Measurements from ENCODE around the gene NRDE2. TPM values are rescaled to one million over a fixed set of nuclear protein-coding genes. Genes with fewer than 3 reads are reported as not detected.

NRDE2 gene
- 20.2 and 22.9 TPM in 2 replicates for total RNA-seq

GRCh38 chr14:90331497-90332270 is at the start of gene NRDE2:
Gene NRDE2, minus strand, starts transcription at chr14:90331941. Its CDS starts 37 bp downstream, at chr14:90331904.
- intact Hi-C loops (cut with micrococcal nuclease), result loop anchor here (1.0 to 2.0 kb wide), 8 partner anchors 31 to 1085 kb away; partner anchors contain the start of genes EFCAB11 and PSMC1

GRCh38 chr14:90381011-90381786 is 49.5 kb upstream of the NRDE2 start:
- intact Hi-C loops (cut with micrococcal nuclease), result loop anchor here (5.0 kb wide), 4 partner anchors 681 to 1741 kb away; partner anchors contain the start of genes CCDC88C, CPSF2, FOXN3 and NDUFB1

- intact Hi-C loops (cut with micrococcal nuclease), result no loop called here
Measured at GRCh38 chr14:90379106-90379505, 47.4 kb upstream of the NRDE2 start.

GRCh38 chr14:90378249-90378648 is 46.5 kb upstream of the NRDE2 start:
- intact Hi-C loops (cut with micrococcal nuclease), result no loop called here

GRCh38 chr14:90375934-90376333 is 44.2 kb upstream of the NRDE2 start:
- intact Hi-C loops (cut with micrococcal nuclease), result no loop called here

GRCh38 chr14:90374813-90375212 is 43.1 kb upstream of the NRDE2 start:
- intact Hi-C loops (cut with micrococcal nuclease), result no loop called here

GRCh38 chr14:90373887-90374286 is 42.1 kb upstream of the NRDE2 start:
- intact Hi-C loops (cut with micrococcal nuclease), result no loop called here

GRCh38 chr14:90368946-90369721 is 37.4 kb upstream of the NRDE2 start:
- intact Hi-C loops (cut with micrococcal nuclease), result loop anchor here (1.0 kb wide), 2 partner anchors 150 to 328 kb away; no protein-coding TSS in a partner anchor

GRCh38 chr14:90362558-90362896 is 30.8 kb upstream of the NRDE2 start:
- intact Hi-C loops (cut with micrococcal nuclease), result no loop called here

- intact Hi-C loops (cut with micrococcal nuclease), result no loop called here
Measured at GRCh38 chr14:90361865-90362557, 30.3 kb upstream of the NRDE2 start.

- intact Hi-C loops (cut with micrococcal nuclease), result no loop called here
Measured at GRCh38 chr14:90358359-90358758, 26.6 kb upstream of the NRDE2 start.

- intact Hi-C loops (cut with micrococcal nuclease), result no loop called here
Measured at GRCh38 chr14:90356925-90357324, 25.2 kb upstream of the NRDE2 start.

GRCh38 chr14:90355540-90356518 is 24.1 kb upstream of the NRDE2 start:
- intact Hi-C loops (cut with micrococcal nuclease), result no loop called here

- intact Hi-C loops (cut with micrococcal nuclease), result no loop called here
Measured at GRCh38 chr14:90354551-90355298, 23.0 kb upstream of the NRDE2 start.

- intact Hi-C loops (cut with micrococcal nuclease), result no loop called here
Measured at GRCh38 chr14:90349739-90350138, 18.0 kb upstream of the NRDE2 start.

- intact Hi-C loops (cut with micrococcal nuclease), result no loop called here
Measured at GRCh38 chr14:90348270-90348669, 16.5 kb upstream of the NRDE2 start.

- intact Hi-C loops (cut with micrococcal nuclease), result no loop called here
Measured at GRCh38 chr14:90345239-90345557, 13.5 kb upstream of the NRDE2 start.

GRCh38 chr14:90344331-90345238 is 12.8 kb upstream of the NRDE2 start:
- intact Hi-C loops (cut with micrococcal nuclease), result no loop called here

Measured in T-helper 1 cell treated with Interleukin-12 subunit alpha and Interleukin-12 subunit beta and Interleukin-4 antibody, amounts not matched to agents 30 ng/mL and 1 ng/mL, for 36 hours (primary cell).